ENCODE results near the gene GRK1. TPM values are rescaled to one million over a fixed set of nuclear protein-coding genes. Genes with fewer than 3 reads are reported as not detected.
A peak's percentile ranks its signal among the peaks of the same experiment; 100 is the strongest.

GRK1 gene
- total RNA-seq, 4 donors from 2014 or later = 0.88 to 1.7 TPM; not detected in 2

DNA sequence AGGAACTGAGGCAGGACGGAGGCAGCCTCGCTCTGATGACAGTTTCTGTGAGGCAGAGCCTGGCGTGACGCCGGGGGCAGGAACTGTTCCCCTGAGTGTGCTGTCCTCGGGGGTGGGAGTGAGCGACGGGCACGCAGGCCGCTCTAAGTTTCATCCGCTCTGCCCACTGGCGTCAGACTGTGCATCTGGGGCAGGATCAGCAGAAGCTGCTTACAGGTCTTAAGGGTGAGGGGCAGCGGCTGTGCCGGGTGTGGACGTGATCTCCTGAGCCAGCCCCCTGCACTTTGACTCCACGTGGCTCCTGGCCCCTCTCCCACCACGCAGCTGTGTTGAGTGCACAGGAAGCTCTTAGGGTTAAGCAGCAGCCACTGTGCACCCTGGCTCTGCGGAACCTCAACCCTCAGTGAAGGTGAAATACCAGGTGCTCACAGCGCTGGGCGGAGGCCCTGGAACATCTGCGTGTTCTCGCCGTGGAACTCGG lies 1.5 kb downstream of the GRK1 start:
- peak in 2 of 3 donors; percentile 38 to 41 for DNase-seq
- Histone ChIP-seq H3K27me3 (no peaks in the 10 kb centered on the region), H3K36me3 (no peaks in the 10 kb centered on the region), H3K27ac (no peak overlapping the region), H3K9me3 (no peaks in the 10 kb centered on the region), H3K4me1 (no peaks in the 10 kb centered on the region), H3K4me3 (no peak overlapping the region)
- TF ChIP-seq CTCF (IDR thresholded peaks at IDR 0.05) = no peak
- TF ChIP-seq POLR2A (IDR thresholded peaks at IDR 0.05) = no peak

DNA sequence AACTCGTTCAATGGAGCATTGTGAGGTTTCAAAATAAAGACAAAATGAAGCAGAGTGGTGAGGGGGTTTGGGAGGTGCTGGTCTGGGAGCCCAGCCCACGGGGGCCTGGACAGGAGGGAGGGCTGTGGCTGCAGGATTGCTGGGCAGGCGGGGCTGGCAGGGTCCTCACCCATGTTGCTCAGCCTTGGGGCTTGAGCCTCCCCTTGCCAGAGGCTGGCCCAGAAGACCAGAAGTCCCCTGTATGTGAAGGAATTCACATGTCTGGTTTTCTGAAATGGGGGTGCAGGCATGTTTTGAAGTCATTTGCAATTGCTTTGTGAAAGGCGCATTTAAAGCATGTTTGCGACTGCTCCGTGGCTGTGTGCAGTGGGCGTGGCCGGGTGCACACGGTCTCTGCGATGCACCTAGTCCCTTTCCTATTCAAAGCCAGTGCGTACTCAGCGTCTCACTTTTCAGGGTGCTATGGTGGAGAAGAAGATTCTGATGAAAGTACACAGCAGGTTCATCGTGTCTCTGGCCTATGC lies 2.3 kb downstream of the GRK1 start:
- Histone ChIP-seq H3K4me3 (no peak overlapping the region), H3K4me1 (no peaks in the 10 kb centered on the region), H3K9me3 (no peaks in the 10 kb centered on the region), H3K36me3 (no peaks in the 10 kb centered on the region), H3K27ac (no peak overlapping the region), H3K27me3 (no peaks in the 10 kb centered on the region)
- TF ChIP-seq POLR2A (IDR thresholded peaks at IDR 0.05) (no peak), CTCF (IDR thresholded peaks at IDR 0.05) (no peak)
- peak in 2 of 3 donors; percentile 30 to 41 for DNase-seq

DNA sequence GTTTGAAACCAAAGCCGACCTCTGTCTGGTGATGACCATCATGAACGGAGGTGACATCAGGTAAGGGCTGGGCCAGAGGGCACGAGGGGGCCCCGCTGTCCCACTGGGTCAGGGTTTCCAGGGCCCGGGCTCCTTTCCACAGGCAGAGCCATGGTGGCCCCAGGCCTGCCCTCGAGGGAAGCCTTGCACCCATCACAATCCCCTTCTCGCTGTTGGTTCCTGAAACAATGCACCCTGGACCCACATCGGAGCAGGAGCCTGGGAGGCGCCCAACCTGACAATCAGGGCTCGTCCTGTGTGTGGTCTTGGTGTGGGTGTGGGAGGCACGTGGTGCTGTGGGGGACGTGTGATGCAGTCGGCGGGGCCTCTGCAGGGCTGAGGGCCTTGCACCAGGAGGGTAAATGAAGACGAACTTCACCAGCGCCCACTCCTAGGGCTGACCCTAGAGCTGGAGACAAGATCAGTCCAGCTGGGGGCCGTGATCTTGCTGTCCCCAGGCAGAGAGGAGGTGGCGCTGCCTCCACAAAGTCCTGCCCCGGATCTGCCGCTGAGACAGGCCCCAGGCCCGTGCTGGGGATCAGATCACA lies 2.8 kb downstream of the GRK1 start:
- H3K4me3 ChIP-seq = no peak overlapping the region
- H3K27ac ChIP-seq = no peak overlapping the region
- no peaks in the 10 kb centered on the region for H3K36me3 ChIP-seq
- no peak for TF ChIP-seq POLR2A (IDR thresholded peaks at IDR 0.05)
- no peak for TF ChIP-seq CTCF (IDR thresholded peaks at IDR 0.05)
- peak in 2 of 3 donors; percentile 34 to 40 for DNase-seq
- no peaks in the 10 kb centered on the region for H3K9me3 ChIP-seq
- no peaks in the 10 kb centered on the region for H3K27me3 ChIP-seq
- H3K4me1 ChIP-seq = no peaks in the 10 kb centered on the region

GRCh38 chr13:113670541-113670940 lies 3.5 kb downstream of the GRK1 start:
- Histone ChIP-seq H3K4me1 (no peaks in the 10 kb centered on the region), H3K4me3 (no peak overlapping the region), H3K27ac (no peak overlapping the region), H3K27me3 (no peaks in the 10 kb centered on the region), H3K36me3 (no peaks in the 10 kb centered on the region), H3K9me3 (no peaks in the 10 kb centered on the region)
- TF ChIP-seq POLR2A (IDR thresholded peaks at IDR 0.05) (no peak), CTCF (IDR thresholded peaks at IDR 0.05) (no peak)
- peak in 2 of 3 donors; percentile 23 for DNase-seq

GRCh38 chr13:113671066-113672001 lies 4.3 kb downstream of the GRK1 start:
- Histone ChIP-seq H3K4me1 (no peaks in the 10 kb centered on the region), H3K27me3 (no peaks in the 10 kb centered on the region), H3K36me3 (no peaks in the 10 kb centered on the region), H3K9me3 (no peaks in the 10 kb centered on the region), H3K27ac (no peak overlapping the region), H3K4me3 (no peak overlapping the region)
- no peak for TF ChIP-seq CTCF (IDR thresholded peaks at IDR 0.05)
- TF ChIP-seq POLR2A (IDR thresholded peaks at IDR 0.05) = no peak
- DNase-seq = peak in 2 of 3 donors; percentile 37 to 41

Data from Peyer's patch (tissue), 4 donors.